Measurements from ENCODE around the gene LRRC37A3. TPM values are rescaled to one million over a fixed set of nuclear protein-coding genes. Genes with fewer than 3 reads are reported as not detected.
"Not testable (repeated sequence)": the region's sequence is repeated elsewhere in the genome, so short reads cannot be mapped to it uniquely, and the experiment has no call there.

Gene LRRC37A3
- total and polyA plus RNA-seq, 2 of the 13 experiments (the other 11 are each of a cell fraction or from before 2014, with no cell fraction given): 0.62 to 1.1 TPM

- Histone ChIP-seq H3K4me2 (ENCODE audit: low read depth, low read length) (peak overlapping the region; percentile 7; the same call in 1 of the 2 replicates), H3K4me1 (ENCODE audit: insufficient read depth, low read length) (peaks cover 30% of the 10 kb centered on the region)
- H4K20me1 ChIP-seq (ENCODE audit: insufficient read depth, low read length); H2AFZ ChIP-seq (ENCODE audit: low read length); CTCF ChIA-PET (ENCODE audit: low intra/inter-chr PET ratio, low total read pairs); FAIRE-seq; H3K79me2 ChIP-seq (ENCODE audit: insufficient read depth, low read length); H3K27ac ChIP-seq (ENCODE audit: extremely low read length, insufficient read depth, low read length); H3K9ac ChIP-seq (ENCODE audit: insufficient read depth, low read depth, low read length); H3K36me3 ChIP-seq (replicated peaks in 1 of 2; ENCODE audit: control insufficient read depth in 1 of 2, insufficient read depth in 2 of 2, low read length in 2 of 2); ATAC-seq; BruUV-seq (replicated peaks); in situ Hi-C loops (cut with HindIII; ENCODE audit: extremely low pct_ligation_motif_present, low pct_unique_long_range_greater_than_20kb); DNase-seq (ENCODE audit: low spot score); H3K9me3 ChIP-seq (ENCODE audit: low read length); H3K4me3 ChIP-seq (replicated peaks in 1 of 3; ENCODE audit: insufficient read depth in 1 of 3, low read depth in 2 of 3, low read length in 3 of 3); H3K27me3 ChIP-seq (ENCODE audit: control insufficient read depth in 1 of 2, insufficient read depth in 2 of 2, low read length in 2 of 2); POLR2A ChIA-PET; intact Hi-C loops (cut with micrococcal nuclease; ENCODE audit: unreplicated experiment); TF ChIP-seq EP300 (CRISPR knock-in tag; IDR thresholded peaks at IDR 0.05; ENCODE audit: borderline replicate concordance): not testable (repeated sequence)
- WGBS (ENCODE audit: low lambda C conversion rate): 5% methylated on average over 8 of the region's 8 CpGs
- TF ChIP-seq EP300 (IDR thresholded peaks at IDR 0.05; ENCODE audit: low read depth in 2 of 2, low read length in 2 of 2) (0 out of 4 replicates have a peak, but pooled peaks of 1 of the 2 experiments have one; percentile 5), RXRA (CRISPR knock-in tag; IDR thresholded peaks at IDR 0.05) (peak; percentile 42; the same call in 1 of the 2 replicates), HMG20A (CRISPR knock-in tag; IDR thresholded peaks at IDR 0.05; ENCODE audit: borderline replicate concordance) (peak; percentile 34; the same call in 1 of the 2 replicates), TFE3 (CRISPR knock-in tag; IDR thresholded peaks at IDR 0.05) (peak; percentile 61; the same call in 1 of the 2 replicates), MED1 (CRISPR knock-in tag; IDR thresholded peaks at IDR 0.05) (0 out of 2 replicates have a peak, but pooled peaks have one; percentile 10), HIC2 (CRISPR knock-in tag; IDR thresholded peaks at IDR 0.05; ENCODE audit: low read depth) (0 out of 2 replicates have a peak, but pooled peaks have one; percentile 30), SAP130 (CRISPR knock-in tag; IDR thresholded peaks at IDR 0.05; ENCODE audit: low read depth) (peak; percentile 32; the same call in 1 of the 2 replicates), HNF4A (CRISPR knock-in tag; IDR thresholded peaks at IDR 0.05) (peak; percentile 18; the same call in 1 of the 2 replicates), RARA (CRISPR knock-in tag; IDR thresholded peaks at IDR 0.05) (peak; percentile 85), GATAD2A (CRISPR knock-in tag; IDR thresholded peaks at IDR 0.05) (peak; percentile 29; the same call in 1 of the 2 replicates), SALL1 (CRISPR knock-in tag; IDR thresholded peaks at IDR 0.05) (peak; percentile 42; the same call in 1 of the 2 replicates), ZMYM3 (CRISPR knock-in tag; IDR thresholded peaks at IDR 0.05) (0 out of 2 replicates have a peak, but pooled peaks have one; percentile 22), PATZ1 (CRISPR knock-in tag; IDR thresholded peaks at IDR 0.05) (peak; percentile 53; the same call in 1 of the 2 replicates), NR2F1 (CRISPR knock-in tag; IDR thresholded peaks at IDR 0.05) (peak; percentile 79 to 93), RXRB (CRISPR knock-in tag; IDR thresholded peaks at IDR 0.05; ENCODE audit: borderline replicate concordance) (0 out of 2 replicates have a peak, but pooled peaks have one; percentile 10), FOSL1 (CRISPR knock-in tag; IDR thresholded peaks at IDR 0.05; ENCODE audit: borderline replicate concordance) (0 out of 2 replicates have a peak, but pooled peaks have one; percentile 18)
These were observed 75.4 kb downstream of the LRRC37A3 start for GRCh38 chr17:64843918-64844317.

Data from HepG2 (cell line).